Spleen (tissue), 11 donors: ENCODE data around the gene PLXNC1. TPM values are rescaled to one million over a fixed set of nuclear protein-coding genes. Genes with fewer than 3 reads are reported as not detected.

Source experiments
- DNase-seq: peaks from one replicate; pipeline ENCODE4 v3.0.0-alpha.2; 2020
- H3K27ac ChIP-seq, 8 donors: fragments of 200-600 bp; sonication (generic) in 7 of 8; 1 replicate in 4 of 8; 2 replicates in 4 of 8; pipeline versions ENCODE4 v1.5.0 to v1.8.0; 2016 to 2021; ENCODE audit warnings: inconsistent platforms in 4 of 8, mild to moderate bottlenecking in 4 of 8, moderate library complexity in 1 of 8
- H3K27me3 ChIP-seq, 7 donors: fragments of 200-600 bp; sonication (generic) in 6 of 7; replicated peaks in 1 of 7; 1 replicate in 4 of 7; 2 replicates in 3 of 7; pipeline versions ENCODE4 v1.5.0 to v1.8.0; 2016 to 2021; ENCODE audit warnings: inconsistent platforms in 3 of 7, mild to moderate bottlenecking in 1 of 7
- H3K36me3 ChIP-seq, 6 donors: fragments of 200-600 bp; sonication (generic) in 5 of 6; 1 replicate in 4 of 6; 2 replicates in 2 of 6; pipeline versions ENCODE4 v1.5.0 to v1.8.0; 2016 to 2021; ENCODE audit warnings: inconsistent platforms in 2 of 6
- H3K4me1 ChIP-seq, 6 donors: fragments of 200-600 bp; sonication (generic) in 5 of 6; 1 replicate in 3 of 6; 2 replicates in 3 of 6; pipeline versions ENCODE4 v1.5.0 to v1.8.0; 2016 to 2021; ENCODE audit warnings: inconsistent platforms in 3 of 6
- H3K4me3 ChIP-seq, 8 donors: fragments of 200-600 bp; sonication (generic) in 7 of 8; 1 replicate in 4 of 8; 2 replicates in 4 of 8; pipeline versions ENCODE4 v1.5.0 to v1.8.0; 2016 to 2021; ENCODE audit warnings: inconsistent platforms in 4 of 8, mild to moderate bottlenecking in 4 of 8, moderate library complexity in 2 of 8
- H3K9me3 ChIP-seq, 8 donors: fragments of 200-600 bp; sonication (generic) in 7 of 8; 1 replicate in 4 of 8; 2 replicates in 4 of 8; pipeline versions ENCODE4 v1.5.0 to v1.8.0; 2016 to 2021; ENCODE audit warnings: inconsistent platforms in 4 of 8
- CTCF ChIP-seq, 11 experiments: fragments of 200-600 bp in 7 of 11; fragments of 450-650 bp in 4 of 11; sonication (generic) in 4 of 11; IDR thresholded peaks in 8 of 11; conservative IDR thresholded peaks in 3 of 11; 1 replicate in 7 of 11; 2 replicates in 4 of 11; pipeline versions ENCODE4 v1.4.0 to v1.8.0; 2016 to 2021; ENCODE audit warnings: antibody characterized with exemption in 11 of 11, inconsistent platforms in 4 of 11, mild to moderate bottlenecking in 1 of 11
- POLR2A ChIP-seq, 3 donors: fragments of 450-650 bp; IDR thresholded peaks; one replicate each; pipeline ENCODE4 v1.5.1; 2017; ENCODE audit warnings: antibody characterized with exemption in 3 of 3, mild to moderate bottlenecking in 1 of 3
- POLR2AphosphoS5 ChIP-seq, 3 donors: sonication (generic); formaldehyde crosslinking; IDR thresholded peaks; one replicate each; pipeline ENCODE4 v1.5.1; 2017; ENCODE audit warnings: antibody characterized with exemption in 3 of 3
- WGBS, 5 donors: extraction: QIAGEN DNeasy Blood & Tissue Kit in 3 of 5; methylation state at CpG; one replicate each; pipeline versions ENCODE4 v1.1.5 to v1.1.7; 2013 to 2018; 5-methylcytosine and 5-hydroxymethylcytosine counted together
- intact Hi-C: fragments of 100-400 bp; cut with DNase I; formaldehyde crosslinking; loops from one replicate; pipeline ENCODE4 v1.15.0; 2023; ENCODE audit warnings: low total_unique reads
- polyA plus RNA-seq, 3 donors: library from polyadenylated mRNA; stranded (reverse); fragments of 200-250 nt; gene quantifications; one replicate each; pipeline ENCODE4 v1.2.1, GENCODE V29; 2013
- total RNA-seq, 7 donors: library from RNA; depleted of rRNA in 3 of 7; stranded (reverse); fragments of >200 nt in 3 of 7; fragmentation: NEBNext Ultra II Directional in 4 of 7; extraction: Animal tissue kit (Norgen Biotek cat#: 25700) in 4 of 7; gene quantifications; one replicate each; pipeline versions ENCODE4 v1.1.0 to v1.2.1, GENCODE V29; 2016 to 2021
- donor health status: healthy with polysubstance abuse.
- donor health status: DM: no; HTN: no; CAD: no; lungs with moderate emphysema.
- donor health status: DM: no; HTN: no; CAD: no.
- donor health status: Bipolar disorder and iron deficiency.
- donor health status: healthy.
- donor health status: DM: no; HTN: no; CAD: no.
- donor health status: DM: yes; HTN: yes; CAD: no.

PLXNC1 gene
- total and polyA plus RNA-seq, 10 donors = 6.8 to 138 (median 69.7) TPM

- Histone ChIP-seq H3K4me3 (no peak overlapping the region), H3K9me3 (peaks cover 0 to 3% (median 0%) of the 10 kb centered on the region in 8 donors), H3K4me1 (peaks cover 0 to 14% (median 5%) of the 10 kb centered on the region in 6 donors), H3K27me3 (no peaks in the 10 kb centered on the region), H3K36me3 (peaks cover 0 to 82% (median 0%) of the 10 kb centered on the region in 6 donors), H3K27ac (no peak overlapping the region)
- no peak for DNase-seq
- intact Hi-C loops = no loop called here
- WGBS, 5 donors = 87 to 93% (median 92%) methylated on average over 5 of the region's 5 CpGs
- TF ChIP-seq POLR2A (IDR thresholded peaks at IDR 0.05) = no peak
- TF ChIP-seq POLR2AphosphoS5 (IDR thresholded peaks at IDR 0.05) = no peak
- TF ChIP-seq CTCF (IDR thresholded peaks at IDR 0.05 in 8 of 11, conservative IDR thresholded peaks at IDR 0.05 in 3 of 11) = no peak
Observed at GRCh38 chr12:94198469-94198868, 50.1 kb downstream of the PLXNC1 start.

DNA sequence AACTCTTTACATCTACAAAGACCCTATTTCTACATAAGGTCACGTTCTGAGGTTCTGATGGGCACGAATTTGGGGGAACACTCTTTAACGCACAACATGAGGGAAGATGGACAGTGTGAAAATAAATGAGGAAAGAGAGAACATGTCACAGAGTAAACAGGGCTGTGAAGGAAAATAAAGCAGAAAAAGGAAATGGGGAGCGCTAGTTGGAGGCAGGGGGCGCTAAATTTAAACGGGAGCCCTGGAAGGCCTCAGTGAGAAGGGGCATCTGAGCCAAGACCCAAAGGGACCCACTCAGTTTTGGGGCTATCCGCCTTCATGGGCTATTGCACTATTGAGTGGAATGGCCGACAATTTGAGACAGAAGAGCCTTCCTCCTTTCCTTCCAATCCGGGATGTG lies 50.5 kb downstream of the PLXNC1 start:
- Histone ChIP-seq H3K4me1 (peaks cover 0 to 18% (median 7%) of the 10 kb centered on the region in 6 donors), H3K27ac (no peak overlapping the region), H3K27me3 (no peaks in the 10 kb centered on the region), H3K9me3 (peaks cover 0 to under 1% (median 0%) of the 10 kb centered on the region in 8 donors), H3K36me3 (peaks cover 0 to 81% (median 0%) of the 10 kb centered on the region in 6 donors), H3K4me3 (no peak overlapping the region)
- TF ChIP-seq CTCF (IDR thresholded peaks at IDR 0.05 in 8 of 11, conservative IDR thresholded peaks at IDR 0.05 in 3 of 11) = no peak
- no peak for TF ChIP-seq POLR2AphosphoS5 (IDR thresholded peaks at IDR 0.05)
- TF ChIP-seq POLR2A (IDR thresholded peaks at IDR 0.05) = no peak
- DNase-seq = no peak
- intact Hi-C loops = no loop called here
- WGBS, 5 donors = 78 to 84% (median 82%) methylated on average over 9 of the region's 9 CpGs

DNA sequence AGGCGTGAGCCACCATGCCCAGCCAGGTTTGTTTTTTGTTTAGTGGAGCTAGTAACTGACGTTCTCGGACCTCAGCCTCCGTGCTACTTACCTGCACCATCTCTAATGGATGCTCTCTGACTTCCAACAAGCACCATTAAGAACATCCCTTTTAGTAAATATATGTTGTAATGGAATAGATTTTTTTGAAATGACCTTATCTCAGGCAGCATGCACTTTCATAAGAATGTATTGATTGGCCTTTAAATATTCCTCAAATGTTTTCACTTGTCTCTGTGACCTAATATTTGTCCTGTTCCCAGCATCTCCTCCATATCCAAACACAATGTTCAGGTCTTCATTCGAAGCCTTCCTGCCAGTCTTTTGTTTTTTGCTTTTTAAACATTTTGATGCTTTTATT lies 51.7 kb downstream of the PLXNC1 start:
- Histone ChIP-seq H3K9me3 (no peaks in the 10 kb centered on the region), H3K4me1 (peaks cover 2 to 30% (median 19%) of the 10 kb centered on the region in 6 donors), H3K27me3 (no peaks in the 10 kb centered on the region), H3K4me3 (no peak overlapping the region), H3K36me3 (peaks cover 0 to 70% (median 0%) of the 10 kb centered on the region in 6 donors), H3K27ac (no peak overlapping the region)
- intact Hi-C loops = no loop called here
- DNase-seq = no peak
- 74 to 97% (median 92%) methylated on average over 5 of the region's 5 CpGs for WGBS, 5 donors
- TF ChIP-seq POLR2A (IDR thresholded peaks at IDR 0.05) (no peak), POLR2AphosphoS5 (IDR thresholded peaks at IDR 0.05) (no peak), CTCF (IDR thresholded peaks at IDR 0.05 in 8 of 11, conservative IDR thresholded peaks at IDR 0.05 in 3 of 11) (no peak)

DNA sequence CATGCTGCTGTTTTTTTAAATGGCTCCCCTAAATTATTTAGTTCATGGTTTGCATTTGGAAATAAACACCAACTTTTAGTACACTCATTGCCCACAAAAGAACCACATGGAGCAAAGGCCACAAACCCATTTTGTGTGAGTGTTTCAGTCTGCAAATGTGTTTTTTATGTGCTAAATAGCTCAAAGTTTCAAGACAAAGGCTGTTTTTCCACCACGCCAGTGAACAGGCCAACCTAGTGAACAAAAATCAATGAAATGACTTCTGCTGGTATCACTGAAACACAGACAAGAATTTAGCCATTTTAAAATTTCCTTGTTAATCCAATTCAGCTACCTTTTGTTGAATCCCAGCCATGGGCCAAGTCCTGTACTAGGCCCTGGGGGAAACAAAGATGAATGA lies 52.3 kb downstream of the PLXNC1 start:
- TF ChIP-seq CTCF (IDR thresholded peaks at IDR 0.05 in 8 of 11, conservative IDR thresholded peaks at IDR 0.05 in 3 of 11) (no peak), POLR2AphosphoS5 (IDR thresholded peaks at IDR 0.05) (no peak), POLR2A (IDR thresholded peaks at IDR 0.05) (no peak)
- Histone ChIP-seq H3K36me3 (peaks cover 0 to 64% (median 0%) of the 10 kb centered on the region in 6 donors), H3K9me3 (no peaks in the 10 kb centered on the region), H3K4me1 (peaks cover 9 to 36% (median 25%) of the 10 kb centered on the region in 6 donors), H3K4me3 (no peak overlapping the region), H3K27ac (no peak overlapping the region), H3K27me3 (no peaks in the 10 kb centered on the region)
- DNase-seq = no peak
- 85 to 100% (median 94%) methylated on average over 1 of the region's 1 CpG for WGBS, 5 donors
- intact Hi-C loops = no loop called here
